ENCODE data around the gene CELA2B. TPM values are rescaled to one million over a fixed set of nuclear protein-coding genes. Genes with fewer than 3 reads are reported as not detected.

Gene CELA2B
- total RNA-seq, 3 donors from 2014 or later, result not detected

- H3K9me3 ChIP-seq, result no peaks in the 10 kb centered on the region
- DNase-seq (no peak), ATAC-seq (no peak)
- no peaks in the 10 kb centered on the region for H3K4me1 ChIP-seq (ENCODE audit: low read depth)
- intact Hi-C loops (cut with DNase I, micrococcal nuclease), result no loop called here
- TF ChIP-seq, protein P1, sequence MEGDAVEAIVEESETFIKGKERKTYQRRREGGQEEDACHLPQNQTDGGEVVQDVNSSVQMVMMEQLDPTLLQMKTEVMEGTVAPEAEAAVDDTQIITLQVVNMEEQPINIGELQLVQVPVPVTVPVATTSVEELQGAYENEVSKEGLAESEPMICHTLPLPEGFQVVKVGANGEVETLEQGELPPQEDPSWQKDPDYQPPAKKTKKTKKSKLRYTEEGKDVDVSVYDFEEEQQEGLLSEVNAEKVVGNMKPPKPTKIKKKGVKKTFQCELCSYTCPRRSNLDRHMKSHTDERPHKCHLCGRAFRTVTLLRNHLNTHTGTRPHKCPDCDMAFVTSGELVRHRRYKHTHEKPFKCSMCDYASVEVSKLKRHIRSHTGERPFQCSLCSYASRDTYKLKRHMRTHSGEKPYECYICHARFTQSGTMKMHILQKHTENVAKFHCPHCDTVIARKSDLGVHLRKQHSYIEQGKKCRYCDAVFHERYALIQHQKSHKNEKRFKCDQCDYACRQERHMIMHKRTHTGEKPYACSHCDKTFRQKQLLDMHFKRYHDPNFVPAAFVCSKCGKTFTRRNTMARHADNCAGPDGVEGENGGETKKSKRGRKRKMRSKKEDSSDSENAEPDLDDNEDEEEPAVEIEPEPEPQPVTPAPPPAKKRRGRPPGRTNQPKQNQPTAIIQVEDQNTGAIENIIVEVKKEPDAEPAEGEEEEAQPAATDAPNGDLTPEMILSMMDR (IDR thresholded peaks at IDR 0.05), result no peak
- H3K36me3 ChIP-seq (ENCODE audit: low read depth), result no peaks in the 10 kb centered on the region
- H3K4me3 ChIP-seq, result no peak overlapping the region
These were observed 33.8 kb upstream of the CELA2B start for GRCh38 chr1:15442119-15442518.

DNA sequence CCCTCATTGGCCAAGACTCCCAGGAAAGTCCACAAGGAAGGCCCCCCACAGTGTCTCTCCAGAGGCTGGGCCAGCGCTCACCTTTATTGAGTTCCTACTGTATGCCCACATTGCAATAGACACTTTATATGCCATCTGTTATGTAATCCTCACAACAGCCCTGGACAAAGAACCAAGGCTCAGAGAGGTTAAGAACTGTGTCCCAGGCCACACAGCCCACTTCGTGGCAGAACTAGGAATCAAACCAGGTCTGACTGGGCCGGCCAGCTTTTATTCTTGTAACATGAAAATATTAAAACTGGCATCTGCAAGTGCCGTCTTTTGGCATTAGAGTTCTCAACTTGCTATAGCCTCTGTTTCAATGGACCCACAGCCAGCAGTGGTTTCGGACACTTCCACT, 33.1 kb upstream of the CELA2B start:
- TF ChIP-seq, protein P1 (IDR thresholded peaks at IDR 0.05), result no peak
- DNase-seq (no peak), ATAC-seq (no peak)
- no peak overlapping the region for H3K4me3 ChIP-seq
- H3K4me1 ChIP-seq (ENCODE audit: low read depth), result no peaks in the 10 kb centered on the region
- H3K36me3 ChIP-seq (ENCODE audit: low read depth), result no peaks in the 10 kb centered on the region
- intact Hi-C loops (cut with DNase I, micrococcal nuclease), result no loop called here
- no peaks in the 10 kb centered on the region for H3K9me3 ChIP-seq

DNA sequence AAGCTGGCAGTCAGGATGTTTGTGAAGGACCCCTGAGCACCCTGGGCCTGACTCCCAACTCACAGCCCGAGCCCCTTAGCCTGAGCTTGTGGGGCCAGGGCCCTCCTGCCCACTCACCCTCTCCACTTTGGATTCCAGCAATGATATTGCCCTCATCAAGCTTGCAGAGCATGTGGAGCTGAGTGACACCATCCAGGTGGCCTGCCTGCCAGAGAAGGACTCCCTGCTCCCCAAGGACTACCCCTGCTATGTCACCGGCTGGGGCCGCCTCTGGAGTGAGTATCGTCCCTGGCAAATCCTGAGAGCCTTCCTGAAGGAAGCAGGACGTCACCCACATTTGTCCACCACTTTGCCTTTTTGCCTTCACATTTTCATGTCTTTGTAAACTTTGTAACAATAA, 32.6 kb upstream of the CELA2B start:
- ATAC-seq, result no peak
- TF ChIP-seq, protein P1 (IDR thresholded peaks at IDR 0.05), result no peak

GRCh38 chr1:15444468-15445389, 31.2 kb upstream of the CELA2B start:
- intact Hi-C loops (cut with DNase I, micrococcal nuclease), result no loop called here
- Histone ChIP-seq H3K36me3 (ENCODE audit: low read depth) (no peaks in the 10 kb centered on the region), H3K9me3 (no peaks in the 10 kb centered on the region), H3K4me3 (no peak overlapping the region), H3K4me1 (ENCODE audit: low read depth) (no peaks in the 10 kb centered on the region)
- TF ChIP-seq, protein P1 (IDR thresholded peaks at IDR 0.05), result no peak
- ATAC-seq (no peak), DNase-seq (no peak)

More for the DNA sequence above, 32.6 kb upstream of the CELA2B start:
- no peaks in the 10 kb centered on the region for H3K36me3 ChIP-seq (ENCODE audit: low read depth)
- intact Hi-C loops (cut with DNase I, micrococcal nuclease), result no loop called here
- no peak for DNase-seq
- no peaks in the 10 kb centered on the region for H3K9me3 ChIP-seq
- no peak overlapping the region for H3K4me3 ChIP-seq
- H3K4me1 ChIP-seq (ENCODE audit: low read depth), result no peaks in the 10 kb centered on the region

DNA sequence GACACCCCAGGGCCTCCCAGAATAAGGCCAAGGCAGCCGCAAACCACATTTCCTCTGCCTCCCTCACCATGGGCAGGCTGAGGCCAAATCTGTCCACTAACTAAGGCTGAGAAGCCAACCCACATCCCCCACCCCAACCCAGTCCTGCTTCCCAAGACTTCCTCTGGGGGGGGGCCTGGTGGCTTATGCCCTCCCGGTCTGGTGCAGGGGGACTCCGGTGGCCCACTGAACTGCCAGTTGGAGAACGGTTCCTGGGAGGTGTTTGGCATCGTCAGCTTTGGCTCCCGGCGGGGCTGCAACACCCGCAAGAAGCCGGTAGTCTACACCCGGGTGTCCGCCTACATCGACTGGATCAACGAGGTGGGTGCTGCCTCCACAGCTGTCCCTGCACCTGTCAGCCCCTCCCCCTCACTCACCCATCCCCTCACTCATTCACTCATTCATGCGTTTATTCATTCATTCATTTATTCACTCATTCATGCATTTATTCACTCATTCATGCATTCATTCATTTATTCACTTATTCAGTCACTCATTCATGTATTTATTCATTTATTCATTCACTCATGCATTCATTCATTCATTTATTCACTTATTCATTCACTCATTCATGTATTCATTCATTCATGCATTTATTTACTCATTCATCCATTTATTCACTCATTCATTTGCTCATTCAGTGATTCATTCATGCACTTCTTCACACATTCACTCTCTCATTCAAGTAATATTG, 30.3 kb upstream of the CELA2B start:
- DNase-seq (no peak), ATAC-seq (no peak)
- Histone ChIP-seq H3K4me1 (ENCODE audit: low read depth) (no peaks in the 10 kb centered on the region), H3K4me3 (no peak overlapping the region), H3K9me3 (no peaks in the 10 kb centered on the region), H3K36me3 (ENCODE audit: low read depth) (no peaks in the 10 kb centered on the region)
- intact Hi-C loops (cut with DNase I, micrococcal nuclease), result no loop called here
- TF ChIP-seq, protein P1 (IDR thresholded peaks at IDR 0.05), result no peak
